Neural progenitor cell (in vitro differentiated cells): ENCODE measurements around the gene CENPX.

Experiments
- EZH2 ChIP-seq: fragments of 200-600 bp; sonication (generic); IDR thresholded peaks from 2 replicates; pipeline ENCODE4 v1.6.1; 2017; ENCODE audit warnings: antibody characterized with exemption, mild to moderate bottlenecking, moderate library complexity
- TF ChIP-seq, protein P1 (sequence below): fragments of 200-600 bp; sonication (generic); IDR thresholded peaks from 2 replicates; pipeline ENCODE4 v1.5.1; 2017; ENCODE audit warnings: antibody characterized with exemption, mild to moderate bottlenecking

DNA sequence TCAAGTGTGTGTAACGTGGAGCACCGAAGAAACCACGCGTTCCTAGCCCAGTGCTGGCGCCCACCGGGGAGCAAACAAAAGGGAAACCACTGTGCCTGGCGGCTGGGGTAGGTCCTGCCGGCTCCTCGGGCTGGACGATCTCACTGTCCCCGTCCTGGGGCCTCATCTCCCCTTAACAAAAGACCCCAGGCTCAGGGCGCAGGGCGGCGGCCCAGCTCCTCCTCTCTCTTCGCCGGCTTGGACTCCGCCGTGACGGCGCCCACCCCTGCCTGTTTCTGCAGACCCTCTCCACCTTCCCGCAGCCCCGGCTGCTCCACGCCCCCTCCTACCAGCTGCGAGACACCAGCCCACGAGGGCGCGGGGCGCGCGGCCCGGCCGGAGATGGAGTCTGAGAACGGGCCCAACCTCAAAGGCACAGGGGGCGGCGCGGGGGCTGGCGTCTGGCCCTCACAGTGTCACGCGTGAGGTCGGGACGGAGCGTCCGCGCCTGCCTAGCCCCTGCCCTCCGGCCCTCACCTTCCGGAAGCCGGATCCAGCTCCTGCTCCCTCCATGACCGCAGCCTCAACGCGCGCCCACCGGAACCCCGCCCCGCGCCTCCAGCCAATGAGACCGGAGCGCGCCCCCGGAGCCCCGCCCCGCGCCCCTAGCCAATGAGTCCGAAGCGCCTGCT, at the start of gene CENPX:
- TF ChIP-seq, protein P1, sequence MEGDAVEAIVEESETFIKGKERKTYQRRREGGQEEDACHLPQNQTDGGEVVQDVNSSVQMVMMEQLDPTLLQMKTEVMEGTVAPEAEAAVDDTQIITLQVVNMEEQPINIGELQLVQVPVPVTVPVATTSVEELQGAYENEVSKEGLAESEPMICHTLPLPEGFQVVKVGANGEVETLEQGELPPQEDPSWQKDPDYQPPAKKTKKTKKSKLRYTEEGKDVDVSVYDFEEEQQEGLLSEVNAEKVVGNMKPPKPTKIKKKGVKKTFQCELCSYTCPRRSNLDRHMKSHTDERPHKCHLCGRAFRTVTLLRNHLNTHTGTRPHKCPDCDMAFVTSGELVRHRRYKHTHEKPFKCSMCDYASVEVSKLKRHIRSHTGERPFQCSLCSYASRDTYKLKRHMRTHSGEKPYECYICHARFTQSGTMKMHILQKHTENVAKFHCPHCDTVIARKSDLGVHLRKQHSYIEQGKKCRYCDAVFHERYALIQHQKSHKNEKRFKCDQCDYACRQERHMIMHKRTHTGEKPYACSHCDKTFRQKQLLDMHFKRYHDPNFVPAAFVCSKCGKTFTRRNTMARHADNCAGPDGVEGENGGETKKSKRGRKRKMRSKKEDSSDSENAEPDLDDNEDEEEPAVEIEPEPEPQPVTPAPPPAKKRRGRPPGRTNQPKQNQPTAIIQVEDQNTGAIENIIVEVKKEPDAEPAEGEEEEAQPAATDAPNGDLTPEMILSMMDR = no peak
- TF ChIP-seq EZH2 = no peak
